ENCODE data around the gene MYLK.

Gene MYLK

DNA sequence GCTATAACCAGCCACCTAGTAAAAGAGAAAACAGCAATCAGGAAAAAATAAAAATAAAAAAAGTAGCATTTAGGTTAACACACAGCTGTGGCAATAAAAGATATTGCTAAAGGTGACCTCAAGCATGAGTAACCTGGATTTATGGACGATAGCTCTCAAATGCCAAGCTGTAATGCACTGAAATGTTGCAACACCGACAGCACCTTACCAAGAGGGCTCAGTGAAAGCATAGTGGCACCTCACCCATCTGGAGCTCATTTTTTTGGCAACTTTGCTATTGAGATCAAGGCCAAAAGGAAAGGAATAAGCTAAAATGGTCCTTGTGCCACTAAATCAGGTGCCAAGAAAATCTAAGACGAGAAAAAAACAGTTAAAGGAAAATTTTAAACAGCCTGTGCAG is 301.8 kb downstream of the MYLK start:
- Histone ChIP-seq H3K27me3 (peaks cover 17% of the 10 kb centered on the region), H3K9me3 (no peaks in the 10 kb centered on the region), H3K36me3 (peaks cover 4% of the 10 kb centered on the region), H3K27ac (no peak overlapping the region), H3K4me1 (ENCODE audit: control insufficient read depth in 1 of 2, insufficient read depth in 1 of 2, low read depth in 1 of 2, low read length in 1 of 2) (peaks cover 16 to 19% of the 10 kb centered on the region in 2 experiments), H3K4me3 (ENCODE audit: low read depth in 1 of 2, low read length in 1 of 2) (no peak overlapping the region)
- TF ChIP-seq, protein P1, sequence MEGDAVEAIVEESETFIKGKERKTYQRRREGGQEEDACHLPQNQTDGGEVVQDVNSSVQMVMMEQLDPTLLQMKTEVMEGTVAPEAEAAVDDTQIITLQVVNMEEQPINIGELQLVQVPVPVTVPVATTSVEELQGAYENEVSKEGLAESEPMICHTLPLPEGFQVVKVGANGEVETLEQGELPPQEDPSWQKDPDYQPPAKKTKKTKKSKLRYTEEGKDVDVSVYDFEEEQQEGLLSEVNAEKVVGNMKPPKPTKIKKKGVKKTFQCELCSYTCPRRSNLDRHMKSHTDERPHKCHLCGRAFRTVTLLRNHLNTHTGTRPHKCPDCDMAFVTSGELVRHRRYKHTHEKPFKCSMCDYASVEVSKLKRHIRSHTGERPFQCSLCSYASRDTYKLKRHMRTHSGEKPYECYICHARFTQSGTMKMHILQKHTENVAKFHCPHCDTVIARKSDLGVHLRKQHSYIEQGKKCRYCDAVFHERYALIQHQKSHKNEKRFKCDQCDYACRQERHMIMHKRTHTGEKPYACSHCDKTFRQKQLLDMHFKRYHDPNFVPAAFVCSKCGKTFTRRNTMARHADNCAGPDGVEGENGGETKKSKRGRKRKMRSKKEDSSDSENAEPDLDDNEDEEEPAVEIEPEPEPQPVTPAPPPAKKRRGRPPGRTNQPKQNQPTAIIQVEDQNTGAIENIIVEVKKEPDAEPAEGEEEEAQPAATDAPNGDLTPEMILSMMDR (IDR thresholded peaks at IDR 0.05), result no peak

DNA sequence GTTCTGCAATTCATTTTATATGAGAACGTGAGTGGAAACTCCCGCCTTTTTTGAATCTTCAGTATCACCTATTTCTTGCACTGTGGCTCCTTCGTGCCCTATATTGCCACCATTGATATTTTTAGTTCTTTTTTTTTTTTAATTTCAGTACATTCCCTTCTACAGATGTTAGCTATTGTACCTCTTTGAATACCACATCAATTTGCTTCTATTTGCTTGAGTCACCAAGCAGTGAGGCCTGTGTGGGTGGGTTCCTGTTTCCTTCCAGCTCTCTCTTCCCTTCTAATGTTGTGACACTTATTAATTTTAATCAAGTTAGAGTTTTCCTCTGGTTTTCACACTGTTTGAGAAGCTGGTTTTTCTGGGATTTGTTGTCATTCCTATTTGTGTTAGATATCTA is 308.0 kb downstream of the MYLK start:
- Histone ChIP-seq H3K27me3 (no peaks in the 10 kb centered on the region), H3K4me1 (ENCODE audit: control insufficient read depth in 1 of 2, insufficient read depth in 1 of 2, low read depth in 1 of 2, low read length in 1 of 2) (no peaks in the 10 kb centered on the region), H3K36me3 (peaks cover 4% of the 10 kb centered on the region), H3K4me3 (ENCODE audit: low read depth in 1 of 2, low read length in 1 of 2) (no peak overlapping the region), H3K27ac (no peak overlapping the region), H3K9me3 (no peaks in the 10 kb centered on the region)
- TF ChIP-seq, protein P1 (IDR thresholded peaks at IDR 0.05), result no peak

DNA sequence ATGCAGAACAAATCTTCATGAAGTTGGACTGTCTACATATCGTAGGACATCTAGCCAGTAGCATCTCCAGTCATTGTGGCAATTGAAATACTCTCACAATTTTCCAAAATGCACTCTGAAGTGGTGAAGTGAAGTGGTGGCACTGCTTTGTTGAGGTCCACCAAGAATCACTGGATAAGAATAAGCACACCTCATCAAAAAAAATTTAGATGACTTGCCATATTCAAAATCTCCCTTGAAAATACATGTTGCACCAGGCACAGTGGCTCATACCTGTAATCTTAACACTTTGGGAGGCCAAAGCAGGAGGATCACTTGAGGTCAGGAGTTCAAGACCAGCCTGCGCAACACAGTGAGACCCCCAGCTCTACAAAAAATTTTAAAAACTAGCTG is 312.2 kb downstream of the MYLK start:
- TF ChIP-seq, protein P1 (IDR thresholded peaks at IDR 0.05), result no peak
- H3K27ac ChIP-seq, result no peak overlapping the region
- no peak overlapping the region for H3K4me3 ChIP-seq (ENCODE audit: low read depth in 1 of 2, low read length in 1 of 2)
- no peaks in the 10 kb centered on the region for H3K36me3 ChIP-seq
- H3K27me3 ChIP-seq, result no peaks in the 10 kb centered on the region
- H3K9me3 ChIP-seq, result no peaks in the 10 kb centered on the region
- H3K4me1 ChIP-seq (ENCODE audit: control insufficient read depth in 1 of 2, insufficient read depth in 1 of 2, low read depth in 1 of 2, low read length in 1 of 2), result no peaks in the 10 kb centered on the region

DNA sequence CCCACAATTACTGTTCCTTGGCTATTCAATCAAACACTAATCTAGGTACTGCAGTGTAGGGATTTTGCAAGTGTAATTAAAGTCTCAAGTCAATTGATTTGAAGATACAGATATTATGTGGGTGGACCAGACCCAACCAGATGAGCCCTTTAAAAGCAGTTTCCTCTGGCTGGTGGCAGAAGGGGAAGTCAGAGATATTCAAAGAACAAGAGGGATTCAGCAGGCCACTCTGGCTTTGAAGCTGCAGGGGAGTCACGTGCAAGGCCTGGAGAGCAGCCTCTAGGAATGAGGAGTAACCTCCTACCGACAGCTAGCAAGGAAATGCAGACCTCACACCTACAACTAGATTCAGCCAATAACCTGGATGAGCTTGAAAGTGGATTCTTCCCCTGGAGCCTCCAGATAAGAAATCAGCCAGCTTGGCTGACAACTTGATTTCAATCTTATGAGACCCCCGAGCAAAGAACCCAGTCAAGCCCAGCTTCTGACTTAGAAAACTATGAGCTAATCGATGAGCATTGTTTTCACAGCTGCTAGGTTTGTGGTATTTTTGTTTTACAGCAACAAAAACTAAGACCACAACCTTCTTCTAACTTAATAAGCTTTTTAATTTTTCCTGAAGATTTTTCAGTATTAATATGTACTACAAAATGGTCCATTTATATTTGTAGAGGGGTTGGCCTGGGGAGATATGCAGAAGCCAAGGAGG is 312.7 kb downstream of the MYLK start:
- H3K9me3 ChIP-seq, result no peaks in the 10 kb centered on the region
- TF ChIP-seq, protein P1 (IDR thresholded peaks at IDR 0.05), result no peak

DNA sequence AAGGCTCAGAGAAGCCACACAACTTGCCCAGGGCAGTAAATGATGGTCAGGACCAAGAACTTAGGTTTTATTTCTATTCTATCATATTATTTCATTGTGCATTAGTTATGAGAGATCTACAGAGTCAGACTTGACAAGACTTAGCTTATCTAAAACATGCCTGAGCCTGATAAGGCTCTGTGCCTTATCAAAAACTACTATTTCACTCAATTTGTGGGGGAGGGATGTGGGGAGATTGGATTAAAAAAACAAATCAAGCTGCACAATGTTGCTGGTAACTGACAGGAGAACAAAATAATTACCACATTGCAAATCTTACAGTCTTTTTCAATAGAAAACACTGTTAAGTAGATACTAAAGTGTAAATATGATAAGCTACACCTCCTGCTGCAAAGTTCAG is 315.3 kb downstream of the MYLK start:
- Histone ChIP-seq H3K4me1 (ENCODE audit: control insufficient read depth in 1 of 2, insufficient read depth in 1 of 2, low read depth in 1 of 2, low read length in 1 of 2) (no peaks in the 10 kb centered on the region), H3K36me3 (no peaks in the 10 kb centered on the region), H3K27ac (no peak overlapping the region), H3K4me3 (ENCODE audit: low read depth in 1 of 2, low read length in 1 of 2) (no peak overlapping the region), H3K9me3 (no peaks in the 10 kb centered on the region), H3K27me3 (no peaks in the 10 kb centered on the region)
- TF ChIP-seq, protein P1 (IDR thresholded peaks at IDR 0.05), result no peak

More for the DNA sequence above, 312.7 kb downstream of the MYLK start:
- no peak overlapping the region for H3K27ac ChIP-seq
- H3K4me3 ChIP-seq (ENCODE audit: low read depth in 1 of 2, low read length in 1 of 2), result no peak overlapping the region
- no peaks in the 10 kb centered on the region for H3K4me1 ChIP-seq (ENCODE audit: control insufficient read depth in 1 of 2, insufficient read depth in 1 of 2, low read depth in 1 of 2, low read length in 1 of 2)
- no peaks in the 10 kb centered on the region for H3K36me3 ChIP-seq
- no peaks in the 10 kb centered on the region for H3K27me3 ChIP-seq
